Activated naive CD8-positive, alpha-beta T cell treated with anti-CD3 and anti-CD28 coated beads, Interleukin-2, amount 50 U/mL, for 16 hours (primary cell): Measurements from ENCODE around the gene ZFYVE9.
"Not testable (repeated sequence)": the region's sequence is repeated elsewhere in the genome, so short reads cannot be mapped to it uniquely, and the experiment has no call there.

Experiments
- DNase-seq: peaks from one replicate; pipeline ENCODE4 v3.0.0-alpha.2; 2020; ENCODE audit warnings: low read depth, low spot score

The ZFYVE9 gene

GRCh38 chr1:52367272-52367671, 225.4 kb downstream of the ZFYVE9 start:
- DNase-seq = no peak

- peak; percentile 22 for DNase-seq
Observed at GRCh38 chr1:52368383-52369172, 226.7 kb downstream of the ZFYVE9 start.

GRCh38 chr1:52369851-52370250, 228.0 kb downstream of the ZFYVE9 start:
- DNase-seq = not testable (repeated sequence)

- DNase-seq = no peak
Observed at GRCh38 chr1:52385376-52385775, 243.5 kb downstream of the ZFYVE9 start.

GRCh38 chr1:52386458-52386857, 244.6 kb downstream of the ZFYVE9 start:
- DNase-seq = no peak

GRCh38 chr1:52393174-52393573, 251.3 kb downstream of the ZFYVE9 start:
- no peak for DNase-seq
